Stimulated activated CD4-positive, alpha-beta T cell treated with anti-CD3 and anti-CD28 coated beads, TNF-alpha, amount 100 ng/mL, for 1 hour (primary cell): ENCODE measurements around the gene AUTS2.

ENCODE experiments used
- DNase-seq, 3 donors: peaks; one replicate each; pipeline ENCODE4 v3.0.0-alpha.2; 2020; ENCODE audit warnings: low read depth in 3 of 3, low spot score in 1 of 3

Gene AUTS2

GRCh38 chr7:69962186-69963065 lies 364.2 kb downstream of the AUTS2 start:
- DNase-seq, result no peak

- DNase-seq, result no peak
These were observed 365.1 kb downstream of the AUTS2 start for GRCh38 chr7:69963393-69963792.

GRCh38 chr7:69966766-69967591 lies 368.7 kb downstream of the AUTS2 start:
- DNase-seq, result no peak

- DNase-seq, result no peak
These were observed 369.6 kb downstream of the AUTS2 start for GRCh38 chr7:69967689-69968450.

- no peak for DNase-seq
These were observed 370.8 kb downstream of the AUTS2 start for GRCh38 chr7:69968969-69969556.

GRCh38 chr7:69981646-69982045 lies 383.4 kb downstream of the AUTS2 start:
- no peak for DNase-seq

- no peak for DNase-seq
These were observed 383.9 kb downstream of the AUTS2 start for GRCh38 chr7:69982197-69982596.

GRCh38 chr7:69989551-69989950 lies 391.3 kb downstream of the AUTS2 start:
- DNase-seq, result no peak

- DNase-seq, result no peak
These were observed 394.7 kb downstream of the AUTS2 start for GRCh38 chr7:69992938-69993337.

- DNase-seq, result no peak
These were observed 395.9 kb downstream of the AUTS2 start for GRCh38 chr7:69994218-69994617.

- DNase-seq, result no peak
These were observed 396.7 kb downstream of the AUTS2 start for GRCh38 chr7:69994886-69995542.

GRCh38 chr7:69996121-69996520 lies 397.8 kb downstream of the AUTS2 start:
- DNase-seq, result no peak

GRCh38 chr7:70000737-70001348 lies 402.6 kb downstream of the AUTS2 start:
- DNase-seq, result no peak

- no peak for DNase-seq
These were observed 407.2 kb downstream of the AUTS2 start for GRCh38 chr7:70005480-70005879.

GRCh38 chr7:70005891-70006260 lies 407.6 kb downstream of the AUTS2 start:
- no peak for DNase-seq

- no peak for DNase-seq
These were observed 408.1 kb downstream of the AUTS2 start for GRCh38 chr7:70006261-70006920.

- no peak for DNase-seq
These were observed 410.2 kb downstream of the AUTS2 start for GRCh38 chr7:70008466-70008865.

- DNase-seq, result no peak
These were observed 416.4 kb downstream of the AUTS2 start for GRCh38 chr7:70014472-70015177.

GRCh38 chr7:70015353-70015752 lies 417.1 kb downstream of the AUTS2 start:
- no peak for DNase-seq
